Limb (tissue), 2 donors: ENCODE data around the gene RNF145.
"Not testable (repeated sequence)": the region's sequence is repeated elsewhere in the genome, so short reads cannot be mapped to it uniquely, and the experiment has no call there.

Source experiments
- DNase-seq, 2 donors: peaks; one replicate each; pipeline ENCODE4 v3.0.0-alpha.2; 2016; ENCODE audit errors: extremely low spot score in 2 of 2

Gene RNF145

GRCh38 chr5:159209438-159210209 is at the start of gene RNF145:
RNF145 (minus strand) TSS chr5:159209553; CDS start chr5:159203617, 5,936 bp downstream.
- peak; percentile 80 to 90 for DNase-seq

GRCh38 chr5:159258361-159258760 is 49.0 kb upstream of the RNF145 start:
- DNase-seq, result no peak

GRCh38 chr5:159257629-159258283 is 48.4 kb upstream of the RNF145 start:
- no peak for DNase-seq

GRCh38 chr5:159257007-159257406 is 47.7 kb upstream of the RNF145 start:
- no peak for DNase-seq

- no peak for DNase-seq
Measured at GRCh38 chr5:159252195-159252594, 42.8 kb upstream of the RNF145 start.

- no peak for DNase-seq
Measured at GRCh38 chr5:159249158-159249557, 39.8 kb upstream of the RNF145 start.

GRCh38 chr5:159244890-159245289 is 35.5 kb upstream of the RNF145 start:
- no peak for DNase-seq

- no peak for DNase-seq
Measured at GRCh38 chr5:159244163-159244562, 34.8 kb upstream of the RNF145 start.

- DNase-seq, result no peak
Measured at GRCh38 chr5:159243385-159243784, 34.0 kb upstream of the RNF145 start.

GRCh38 chr5:159242656-159243055 is 33.3 kb upstream of the RNF145 start:
- no peak for DNase-seq

GRCh38 chr5:159241946-159242552 is 32.7 kb upstream of the RNF145 start:
- DNase-seq, result no peak

GRCh38 chr5:159240301-159240870 is 31.0 kb upstream of the RNF145 start:
- DNase-seq, result no peak

- DNase-seq, result not testable (repeated sequence)
Measured at GRCh38 chr5:159235871-159236520, 26.6 kb upstream of the RNF145 start.

- DNase-seq, result no peak
Measured at GRCh38 chr5:159231167-159231566, 21.8 kb upstream of the RNF145 start.

- no peak for DNase-seq
Measured at GRCh38 chr5:159230657-159231056, 21.3 kb upstream of the RNF145 start.

GRCh38 chr5:159228097-159228496 is 18.7 kb upstream of the RNF145 start:
- not testable (repeated sequence) for DNase-seq

GRCh38 chr5:159227452-159227851 is 18.1 kb upstream of the RNF145 start:
- no peak for DNase-seq

GRCh38 chr5:159226451-159226850 is 17.1 kb upstream of the RNF145 start:
- DNase-seq, result no peak

- no peak for DNase-seq
Measured at GRCh38 chr5:159224471-159224870, 15.1 kb upstream of the RNF145 start.

- no peak for DNase-seq
Measured at GRCh38 chr5:159223469-159223868, 14.1 kb upstream of the RNF145 start.

- DNase-seq, result no peak
Measured at GRCh38 chr5:159220206-159220605, 10.9 kb upstream of the RNF145 start.

GRCh38 chr5:159218595-159219023 is 9.3 kb upstream of the RNF145 start:
- no peak for DNase-seq
